Embryonic facial prominence (tissue), 1 donor: ENCODE data around the gene MAP2K4.

Experiments
- DNase-seq: peaks from one replicate; pipeline ENCODE4 v3.0.0-alpha.2; 2016; ENCODE audit errors: extremely low spot score

The MAP2K4 gene

GRCh38 chr17:12037970-12038369 lies 17.3 kb downstream of the MAP2K4 start:
- no peak for DNase-seq

GRCh38 chr17:12040478-12040877 lies 19.8 kb downstream of the MAP2K4 start:
- DNase-seq = no peak

- no peak for DNase-seq
These were observed 20.6 kb downstream of the MAP2K4 start for GRCh38 chr17:12041312-12041711.

- no peak for DNase-seq
These were observed 23.0 kb downstream of the MAP2K4 start for GRCh38 chr17:12043702-12044101.

GRCh38 chr17:12046786-12047185 lies 26.1 kb downstream of the MAP2K4 start:
- DNase-seq = no peak

GRCh38 chr17:12047681-12048376 lies 27.2 kb downstream of the MAP2K4 start:
- DNase-seq = no peak

- no peak for DNase-seq
These were observed 28.3 kb downstream of the MAP2K4 start for GRCh38 chr17:12048843-12049473.

- DNase-seq = no peak
These were observed 30.1 kb downstream of the MAP2K4 start for GRCh38 chr17:12050646-12051225.

- DNase-seq = no peak
These were observed 32.9 kb downstream of the MAP2K4 start for GRCh38 chr17:12053552-12053951.

- DNase-seq = no peak
These were observed 35.2 kb downstream of the MAP2K4 start for GRCh38 chr17:12055889-12056288.

- DNase-seq = no peak
These were observed 36.8 kb downstream of the MAP2K4 start for GRCh38 chr17:12057520-12057919.

- DNase-seq = no peak
These were observed 37.9 kb downstream of the MAP2K4 start for GRCh38 chr17:12058535-12058934.

GRCh38 chr17:12062249-12062648 lies 41.6 kb downstream of the MAP2K4 start:
- DNase-seq = no peak

- no peak for DNase-seq
These were observed 43.7 kb downstream of the MAP2K4 start for GRCh38 chr17:12064395-12064794.

- no peak for DNase-seq
These were observed 46.8 kb downstream of the MAP2K4 start for GRCh38 chr17:12067485-12067884.

- DNase-seq = no peak
These were observed 48.3 kb downstream of the MAP2K4 start for GRCh38 chr17:12068946-12069345.

- DNase-seq = no peak
These were observed 49.9 kb downstream of the MAP2K4 start for GRCh38 chr17:12070561-12070960.

GRCh38 chr17:12074346-12074745 lies 53.7 kb downstream of the MAP2K4 start:
- no peak for DNase-seq

- DNase-seq = no peak
These were observed 57.1 kb downstream of the MAP2K4 start for GRCh38 chr17:12077773-12078172.

GRCh38 chr17:12078791-12079190 lies 58.1 kb downstream of the MAP2K4 start:
- DNase-seq = no peak

GRCh38 chr17:12081720-12082119 lies 61.0 kb downstream of the MAP2K4 start:
- no peak for DNase-seq

- DNase-seq = no peak
These were observed 64.6 kb downstream of the MAP2K4 start for GRCh38 chr17:12085076-12085949.
